Esophagus muscularis mucosa (tissue), 4 donors: ENCODE measurements around the gene CNOT4. TPM values are rescaled to one million over a fixed set of nuclear protein-coding genes. Genes with fewer than 3 reads are reported as not detected.
"Not testable (repeated sequence)": the region's sequence is repeated elsewhere in the genome, so short reads cannot be mapped to it uniquely, and the experiment has no call there.

Experiments used
- DNase-seq: peaks from one replicate; pipeline ENCODE4 v3.0.0-alpha.2; 2017; ENCODE audit errors: extremely low spot score
- H3K27ac ChIP-seq, 4 donors: fragments of 200-600 bp; sonication (generic); replicated peaks in 1 of 4; 1 replicate in 3 of 4; 2 replicates in 1 of 4; pipeline ENCODE4 v1.5.1; 2016 to 2019; ENCODE audit warnings: mild to moderate bottlenecking in 1 of 4
- H3K27me3 ChIP-seq, 4 donors: fragments of 200-600 bp; sonication (generic); one replicate each; pipeline versions ENCODE4 v1.5.1 to v1.6.0; 2016 to 2019
- H3K36me3 ChIP-seq, 4 donors: fragments of 200-600 bp; sonication (generic); one replicate each; pipeline ENCODE4 v1.5.1; 2016 to 2019
- H3K4me1 ChIP-seq, 4 donors: fragments of 200-600 bp; sonication (generic); one replicate each; pipeline ENCODE4 v1.5.1; 2016 to 2019
- H3K4me3 ChIP-seq, 4 donors: fragments of 200-600 bp; sonication (generic); 1 replicate in 2 of 4; 2 replicates in 2 of 4; pipeline ENCODE4 v1.5.1; 2016 to 2019; ENCODE audit warnings: mild to moderate bottlenecking in 4 of 4, moderate library complexity in 1 of 4
- H3K9me3 ChIP-seq, 4 donors: fragments of 200-600 bp; sonication (generic); 1 replicate in 3 of 4; 2 replicates in 1 of 4; pipeline ENCODE4 v1.5.1; 2016 to 2019
- CTCF ChIP-seq, 3 experiments: fragments of 200-600 bp in 2 of 3; fragments of 450-650 bp in 1 of 3; sonication (generic) in 2 of 3; IDR thresholded peaks; one replicate each; pipeline ENCODE4 v1.5.1; 2017 to 2019; ENCODE audit warnings: antibody characterized with exemption in 3 of 3, mild to moderate bottlenecking in 2 of 3, moderate library complexity in 1 of 3
- EP300 ChIP-seq: sonication (generic); formaldehyde crosslinking; IDR thresholded peaks from one replicate; pipeline ENCODE4 v1.6.1; 2017; ENCODE audit warnings: antibody characterized with exemption
- POLR2A ChIP-seq: fragments of 450-650 bp; IDR thresholded peaks from one replicate; pipeline ENCODE4 v1.6.1; 2017; ENCODE audit warnings: antibody characterized with exemption, moderate library complexity, mild to moderate bottlenecking, low read depth
- POLR2AphosphoS5 ChIP-seq, 2 donors: sonication (generic); formaldehyde crosslinking; IDR thresholded peaks; one replicate each; pipeline ENCODE4 v1.6.1; 2017; ENCODE audit warnings: antibody characterized with exemption in 2 of 2
- WGBS: methylation state at CpG from one replicate; pipeline ENCODE4 v1.1.5; 2018; 5-methylcytosine and 5-hydroxymethylcytosine counted together
- intact Hi-C: fragments of 100-400 bp; cut with DNase I; formaldehyde crosslinking; loops from one replicate; pipeline ENCODE4 v1.15.1; 2023
- total RNA-seq, 4 donors: library from RNA; depleted of rRNA; stranded (reverse); fragments of >200 nt; gene quantifications; one replicate each; pipeline versions ENCODE4 v1.1.0 to v1.2.1, GENCODE V29; 2016

CNOT4 gene
- total RNA-seq, 4 donors from 2014 or later: 18.6 to 28.7 (median 26.4) TPM

DNA sequence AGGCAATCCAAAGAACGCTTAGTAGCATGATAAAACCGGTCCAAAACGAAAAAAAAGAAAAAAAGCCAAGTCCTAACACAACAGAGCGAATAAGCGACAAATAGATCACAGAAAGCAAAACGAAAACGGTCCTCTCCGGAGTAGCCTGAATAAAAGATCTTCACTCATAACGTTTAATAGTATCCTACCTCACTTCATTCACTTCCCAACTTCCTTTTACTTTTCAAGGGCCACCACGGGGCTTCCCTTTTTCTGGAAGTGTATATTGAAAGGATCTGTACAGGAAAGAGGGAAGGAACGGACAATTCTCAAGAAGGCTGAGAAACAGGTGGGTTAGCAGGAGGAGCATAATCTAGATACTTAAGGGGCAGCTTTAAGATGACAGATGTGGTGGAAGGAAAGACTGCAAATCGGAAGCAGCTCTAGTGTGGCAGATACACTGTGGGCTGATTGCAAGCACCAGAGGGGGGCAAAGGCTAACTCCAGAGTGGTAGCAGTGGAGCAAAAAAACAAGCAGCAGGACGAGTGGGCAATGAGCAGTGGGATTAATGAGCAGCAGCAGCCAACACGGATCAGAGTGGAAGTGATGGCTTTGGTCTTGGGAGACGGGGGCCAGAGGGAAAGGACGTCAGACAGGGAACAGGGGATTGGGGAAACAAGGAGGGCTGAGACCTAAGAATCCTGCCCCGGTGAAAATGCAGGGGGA lies 866 bp downstream of the CNOT4 start:
- H3K36me3 ChIP-seq: no peaks in the 10 kb centered on the region
- WGBS: under 1% methylated on average over 17 of the region's 17 CpGs
- intact Hi-C loops: no loop called here
- no peak for DNase-seq
- H3K27me3 ChIP-seq: no peaks in the 10 kb centered on the region
- peaks cover 17 to 49% (median 38%) of the 10 kb centered on the region in 4 donors for H3K4me1 ChIP-seq
- H3K9me3 ChIP-seq: no peaks in the 10 kb centered on the region
- peak overlapping the region; percentile 90 to 94 (median 91) for H3K27ac ChIP-seq
- H3K4me3 ChIP-seq: peak overlapping the region; percentile 66 to 90 (median 80)
- TF ChIP-seq POLR2AphosphoS5 (IDR thresholded peaks at IDR 0.05) (no peak), POLR2A (no peak), CTCF (IDR thresholded peaks at IDR 0.05) (peak in 1 of 3 experiments; percentile 12), EP300 (no peak)

- no peak overlapping the region for H3K27ac ChIP-seq
- H3K36me3 ChIP-seq: no peaks in the 10 kb centered on the region
- 72% methylated on average over 2 of the region's 2 CpGs for WGBS
- H3K9me3 ChIP-seq: no peaks in the 10 kb centered on the region
- TF ChIP-seq CTCF (IDR thresholded peaks at IDR 0.05): no peak
- no peak for TF ChIP-seq POLR2A
- TF ChIP-seq POLR2AphosphoS5 (IDR thresholded peaks at IDR 0.05): no peak
- no peak for TF ChIP-seq EP300
- intact Hi-C loops: no loop called here
- no peak overlapping the region for H3K4me3 ChIP-seq
- no peaks in the 10 kb centered on the region for H3K27me3 ChIP-seq
- H3K4me1 ChIP-seq: peaks cover 44 to 80% (median 65%) of the 10 kb centered on the region in 4 donors
- DNase-seq: no peak
Measured at GRCh38 chr7:135501402-135501801, 8.5 kb downstream of the CNOT4 start.

GRCh38 chr7:135499818-135500217 lies 10.1 kb downstream of the CNOT4 start:
- Histone ChIP-seq H3K27ac (no peak overlapping the region), H3K4me3 (no peak overlapping the region), H3K4me1 (peaks cover 44 to 76% (median 62%) of the 10 kb centered on the region in 4 donors), H3K36me3 (no peaks in the 10 kb centered on the region), H3K9me3 (no peaks in the 10 kb centered on the region), H3K27me3 (no peaks in the 10 kb centered on the region)
- intact Hi-C loops: no loop called here
- 58% methylated on average over 3 of the region's 3 CpGs for WGBS
- no peak for TF ChIP-seq POLR2A
- no peak for TF ChIP-seq POLR2AphosphoS5 (IDR thresholded peaks at IDR 0.05)
- no peak for TF ChIP-seq CTCF (IDR thresholded peaks at IDR 0.05)
- TF ChIP-seq EP300: no peak
- DNase-seq: no peak

DNA sequence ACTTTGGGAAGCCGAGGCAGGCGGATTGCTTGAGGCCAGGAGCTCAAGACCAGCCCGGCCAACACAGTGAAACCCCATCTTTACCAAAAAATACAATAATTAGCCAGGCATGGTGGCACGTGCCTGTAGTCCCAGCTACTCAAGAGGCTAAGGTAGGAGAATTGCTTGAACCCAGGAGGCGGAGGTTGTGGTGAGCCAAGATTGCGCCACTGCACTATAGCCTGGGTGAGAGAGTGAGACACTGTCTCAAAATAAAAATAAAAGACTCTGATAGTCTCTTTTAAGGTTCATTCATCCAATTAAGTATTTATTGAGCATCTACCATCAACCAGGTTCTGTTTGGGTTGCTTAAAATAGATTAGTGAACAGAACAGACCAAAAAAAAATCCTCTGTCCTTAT lies 12.7 kb downstream of the CNOT4 start:
- H3K4me1 ChIP-seq: peaks cover 36 to 73% (median 49%) of the 10 kb centered on the region in 4 donors
- DNase-seq, intact Hi-C loops, H3K36me3 ChIP-seq, H3K9me3 ChIP-seq, H3K27me3 ChIP-seq, H3K4me3 ChIP-seq, H3K27ac ChIP-seq: not testable (repeated sequence)
- 96% methylated on average over 6 of the region's 6 CpGs for WGBS

GRCh38 chr7:135493362-135493761 lies 16.5 kb downstream of the CNOT4 start:
- Histone ChIP-seq H3K36me3 (no peaks in the 10 kb centered on the region), H3K27ac (no peak overlapping the region), H3K27me3 (no peaks in the 10 kb centered on the region), H3K9me3 (no peaks in the 10 kb centered on the region), H3K4me3 (no peak overlapping the region), H3K4me1 (peaks cover 24 to 58% (median 45%) of the 10 kb centered on the region in 4 donors)
- WGBS: 90% methylated on average over 1 of the region's 1 CpG
- intact Hi-C loops: no loop called here
- no peak for DNase-seq
- TF ChIP-seq POLR2AphosphoS5 (IDR thresholded peaks at IDR 0.05) (no peak), CTCF (IDR thresholded peaks at IDR 0.05) (no peak), POLR2A (no peak), EP300 (no peak)
